D721Med (cell line): ENCODE measurements around the gene TRIM45.

Source experiments
- DNase-seq: peaks from one replicate; pipeline ENCODE4 v3.0.0; 2011; ENCODE audit warnings: low spot score; ENCODE audit not compliant: insufficient read length
- FAIRE-seq: peaks from 2 replicates; lab custom pipeline; 2011; peaks lifted over from hg19 to GRCh38; lab: Jason Lieb, UNC
- CTCF ChIP-seq: IDR thresholded peaks from 2 replicates; pipeline ENCODE4 v1.5.1; 2012; ENCODE audit warnings: mild to moderate bottlenecking, control low read depth; ENCODE audit not compliant: insufficient read depth; ENCODE audit errors: missing control alignments

Gene TRIM45

DNA sequence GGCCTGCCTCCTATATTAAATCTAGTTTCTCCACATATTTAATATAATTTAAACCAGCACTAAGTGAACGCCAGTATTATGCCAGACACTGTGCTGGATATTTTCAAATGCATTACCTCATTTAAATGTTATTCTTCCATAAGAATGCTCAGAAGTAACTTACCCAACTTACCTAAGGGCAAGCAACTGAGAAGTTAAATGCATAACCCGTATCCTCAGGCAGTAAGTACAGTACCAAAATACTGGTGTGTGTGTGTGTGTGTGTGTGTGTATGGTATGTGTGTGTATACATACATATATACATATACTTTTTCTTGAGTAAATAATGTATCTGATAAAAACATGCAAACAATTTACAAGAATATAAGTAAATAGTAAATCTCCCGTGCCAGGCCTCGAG is 9.0 kb upstream of the TRIM45 start:
- DNase-seq (no peak), FAIRE-seq (no peak)
- no peak for TF ChIP-seq CTCF

DNA sequence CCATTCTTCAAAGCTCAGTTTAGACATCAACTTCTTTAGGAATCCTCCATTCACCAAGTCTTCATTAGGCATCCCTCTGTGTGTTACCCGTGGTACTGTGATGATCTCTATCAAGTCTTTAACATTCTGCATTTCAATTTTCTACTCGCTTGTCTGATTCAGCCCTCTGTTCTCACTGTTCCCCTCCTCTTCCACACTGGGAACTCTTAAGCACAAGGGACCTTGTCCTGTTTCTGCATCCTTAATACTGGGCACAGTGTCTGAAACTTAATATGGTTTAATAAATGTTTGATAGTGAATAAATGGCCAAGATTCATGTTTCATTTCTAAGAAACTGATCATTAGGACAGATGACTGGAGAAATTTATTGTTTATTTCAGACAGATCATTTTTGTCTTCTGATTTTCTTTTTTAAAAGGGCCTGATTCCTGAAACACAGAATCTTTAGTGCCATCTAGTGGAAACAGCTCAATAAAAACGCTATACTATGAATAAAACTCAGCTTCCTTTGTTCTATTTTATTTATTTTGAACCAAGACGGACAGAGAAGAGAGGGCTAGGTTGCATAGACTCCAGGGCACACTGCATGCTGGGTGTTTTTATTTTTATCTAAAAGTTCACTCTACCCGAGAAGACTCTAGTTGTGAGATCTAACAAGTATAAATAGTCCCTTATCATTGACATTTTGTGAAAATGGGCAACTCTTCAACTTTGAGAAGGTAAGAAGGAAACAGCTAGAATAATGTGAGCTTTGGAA is 7.0 kb upstream of the TRIM45 start:
- TF ChIP-seq CTCF, result peak; percentile 54
- FAIRE-seq (no peak), DNase-seq (no peak)

GRCh38 chr1:117127795-117128194 is 6.2 kb upstream of the TRIM45 start:
- no peak for DNase-seq
- no peak for FAIRE-seq
- TF ChIP-seq CTCF, result no peak

- FAIRE-seq (no peak), DNase-seq (no peak)
- TF ChIP-seq CTCF, result no peak
Measured at GRCh38 chr1:117124661-117125060, 3.1 kb upstream of the TRIM45 start.

GRCh38 chr1:117123274-117123673 is 1.7 kb upstream of the TRIM45 start:
- FAIRE-seq, result no peak
- no peak for TF ChIP-seq CTCF

GRCh38 chr1:117122330-117123025 is 929 bp upstream of the TRIM45 start:
- DNase-seq (no peak), FAIRE-seq (no peak)
- TF ChIP-seq CTCF, result no peak

More at GRCh38 chr1:117123274-117123673, 1.7 kb upstream of the TRIM45 start:
- no peak for DNase-seq
